HG03460 (cell line): ENCODE results near the gene KCNJ9.
A peak's percentile ranks its signal among the peaks of the same experiment; 100 is the strongest.

ENCODE experiments used
- ATAC-seq: cut with Tn5 transposase; IDR thresholded peaks from one replicate; pipeline ENCODE4 v1.9.1; 2021; ENCODE audit not compliant: unreplicated experiment

The KCNJ9 gene

GRCh38 chr1:160087118-160087662, 5.9 kb downstream of the KCNJ9 start:
- ATAC-seq: no peak

GRCh38 chr1:160089883-160090282, 8.5 kb downstream of the KCNJ9 start:
- no peak for ATAC-seq

DNA sequence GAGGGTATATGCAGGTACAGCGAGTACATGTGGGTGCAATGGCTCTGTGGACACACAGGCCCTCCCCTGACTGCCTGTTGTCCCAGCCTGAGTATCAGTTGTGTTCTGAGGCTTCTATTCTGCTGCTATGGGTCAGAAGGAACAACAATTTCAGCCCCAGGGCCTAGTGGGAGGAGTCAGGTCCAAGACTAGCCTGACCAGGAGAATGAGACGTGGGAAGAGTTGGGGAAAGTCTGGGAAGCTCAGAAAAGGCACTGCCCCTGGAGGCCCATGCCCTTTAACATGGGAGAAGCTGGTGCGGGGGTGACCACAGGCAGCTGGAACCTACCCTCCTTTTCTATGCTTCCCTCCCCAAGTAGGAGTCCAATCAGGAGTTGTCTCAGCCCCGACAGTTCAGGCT, 9.4 kb downstream of the KCNJ9 start:
- no peak for ATAC-seq

GRCh38 chr1:160091666-160092223, 10.4 kb downstream of the KCNJ9 start:
- no peak for ATAC-seq

GRCh38 chr1:160092366-160093068, 11.2 kb downstream of the KCNJ9 start:
- no peak for ATAC-seq

- no peak for ATAC-seq
Measured at GRCh38 chr1:160093069-160093395, 11.7 kb downstream of the KCNJ9 start.

- ATAC-seq: no peak
Measured at GRCh38 chr1:160093624-160094290, 12.4 kb downstream of the KCNJ9 start.

- ATAC-seq: no peak
Measured at GRCh38 chr1:160094291-160094625, 12.9 kb downstream of the KCNJ9 start.

DNA sequence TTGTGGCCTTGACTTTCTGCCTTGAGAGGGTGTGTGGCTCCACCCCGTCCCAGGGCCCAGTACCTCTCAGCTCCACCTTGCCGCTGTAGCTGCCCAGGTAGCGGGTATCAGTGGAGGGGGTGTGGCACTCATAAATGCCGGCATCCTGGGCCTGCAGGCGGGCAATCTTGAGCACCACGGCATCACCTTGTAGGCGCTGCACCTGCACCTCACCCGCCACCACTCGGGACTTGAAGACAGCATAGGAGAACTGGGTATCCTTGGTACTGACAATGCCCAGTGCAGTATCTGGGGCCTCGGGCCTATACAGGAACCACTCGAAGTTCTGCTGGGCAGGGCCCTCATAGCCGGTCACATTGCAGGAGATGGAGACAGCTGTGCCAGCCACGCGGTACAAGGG, 13.5 kb downstream of the KCNJ9 start:
- ATAC-seq: no peak

GRCh38 chr1:160095382-160096105, 14.2 kb downstream of the KCNJ9 start:
- no peak for ATAC-seq

GRCh38 chr1:160096274-160097116, 15.2 kb downstream of the KCNJ9 start:
- no peak for ATAC-seq

- ATAC-seq: no peak
Measured at GRCh38 chr1:160097151-160097910, 16.0 kb downstream of the KCNJ9 start.

- ATAC-seq: peak; percentile 47
Measured at GRCh38 chr1:160097911-160098851, 16.8 kb downstream of the KCNJ9 start, which contains the start of gene IGSF8. TSS of gene IGSF8 (minus strand) at chr1:160098619. CDS start at chr1:160098472, 147 bp downstream.

- peak; percentile 81 for ATAC-seq
Measured at GRCh38 chr1:160098852-160099561, 17.7 kb downstream of the KCNJ9 start.

DNA sequence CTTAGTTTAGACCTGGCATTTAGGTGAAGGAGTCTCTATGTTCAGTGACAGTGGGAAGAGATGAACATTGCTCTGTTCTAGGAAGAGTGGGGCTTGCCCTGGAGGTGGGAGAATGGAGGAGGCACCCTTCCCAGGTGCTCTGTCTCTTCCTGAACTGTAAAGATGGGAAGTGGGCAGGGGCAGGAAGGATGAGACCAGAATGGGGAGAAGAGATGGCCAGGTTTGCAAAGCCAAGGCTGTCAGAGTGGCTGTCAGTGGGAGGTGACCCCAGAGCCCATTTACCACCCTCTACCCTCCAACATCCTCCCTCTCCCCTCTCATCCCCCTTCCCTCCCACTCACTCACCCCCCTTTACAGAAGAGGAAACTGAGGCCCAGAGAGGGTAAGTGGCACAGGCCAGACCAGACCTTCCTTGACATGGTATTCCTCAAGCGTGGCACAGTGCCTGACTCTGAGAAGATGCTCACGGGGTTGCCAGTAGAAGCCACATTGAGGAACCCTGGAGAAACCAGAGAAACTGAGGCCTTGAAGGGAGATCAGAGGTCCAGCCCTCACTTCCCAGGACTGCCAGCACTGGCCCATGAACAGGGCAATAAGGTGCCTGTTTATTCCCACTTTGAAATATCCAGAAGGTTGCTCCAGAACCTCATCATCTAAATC, 18.5 kb downstream of the KCNJ9 start:
- ATAC-seq: no peak

- ATAC-seq: no peak
Measured at GRCh38 chr1:160101037-160101716, 19.8 kb downstream of the KCNJ9 start.
